SW480 (cell line): ENCODE measurements around the gene RBMS3.
"Not testable (repeated sequence)": the region's sequence is repeated elsewhere in the genome, so short reads cannot be mapped to it uniquely, and the experiment has no call there.

Source experiments
- DNase-seq: peaks from one replicate; pipeline ENCODE4 v3.0.0-alpha.2; 2016; ENCODE audit warnings: low spot score

RBMS3 gene

DNA sequence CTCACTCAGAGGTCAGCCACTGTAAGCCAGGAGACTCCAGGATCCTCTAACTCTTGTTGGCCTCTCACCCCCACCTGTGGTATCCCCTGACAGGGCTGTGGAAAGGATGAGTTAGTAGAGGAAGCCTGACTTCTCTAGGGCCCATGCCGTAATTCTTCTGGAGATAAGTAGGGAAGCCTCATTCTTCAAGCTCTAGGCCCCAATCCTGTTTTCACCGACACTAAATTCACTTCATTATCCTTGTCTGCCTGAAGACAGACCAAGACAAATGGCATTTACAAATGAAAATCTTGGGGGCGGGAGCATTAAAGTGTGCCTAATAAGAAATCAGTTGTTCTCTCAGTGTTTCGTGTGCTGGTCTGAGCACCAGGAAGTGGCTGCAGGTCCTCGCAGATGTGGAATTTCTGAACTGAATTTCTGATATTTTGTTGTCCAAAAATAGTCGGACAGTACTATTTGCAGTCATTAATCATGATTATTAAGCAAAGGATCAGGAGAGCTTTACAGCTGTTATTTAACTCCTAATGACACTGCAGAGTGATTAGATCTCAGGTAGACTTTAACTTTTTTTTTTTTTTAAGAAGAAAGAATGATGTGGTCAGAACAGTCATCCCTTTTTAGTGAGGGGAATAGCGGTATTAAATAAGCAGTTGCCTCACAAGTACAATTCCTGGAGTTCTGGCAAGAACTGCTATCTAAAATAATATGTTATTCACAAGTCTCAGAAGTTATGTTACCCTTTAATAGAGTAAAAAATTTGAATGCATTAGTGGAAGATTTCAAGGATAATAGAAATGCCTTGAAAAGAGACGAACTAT, 58.4 kb downstream of the RBMS3 start:
- DNase-seq, result no peak

DNA sequence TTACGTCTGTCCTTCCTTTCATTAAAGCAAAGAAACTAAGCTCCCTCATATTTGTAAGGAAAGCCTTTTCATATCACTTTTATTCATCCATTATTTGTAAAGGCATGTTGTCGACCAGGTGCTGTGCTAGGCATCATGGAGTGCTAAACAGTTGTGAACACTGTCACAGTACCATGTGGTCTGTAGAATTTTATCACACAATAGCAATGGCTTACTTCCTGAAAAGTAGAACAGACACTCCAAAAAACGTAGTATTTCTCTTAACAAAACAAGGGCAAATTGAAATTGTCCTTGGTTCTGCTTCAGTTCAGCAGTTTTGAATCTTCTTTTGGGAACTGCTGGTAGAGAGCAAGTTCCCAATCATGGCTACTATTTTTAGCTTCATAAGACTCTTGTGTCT, 63.3 kb downstream of the RBMS3 start:
- DNase-seq, result no peak

DNA sequence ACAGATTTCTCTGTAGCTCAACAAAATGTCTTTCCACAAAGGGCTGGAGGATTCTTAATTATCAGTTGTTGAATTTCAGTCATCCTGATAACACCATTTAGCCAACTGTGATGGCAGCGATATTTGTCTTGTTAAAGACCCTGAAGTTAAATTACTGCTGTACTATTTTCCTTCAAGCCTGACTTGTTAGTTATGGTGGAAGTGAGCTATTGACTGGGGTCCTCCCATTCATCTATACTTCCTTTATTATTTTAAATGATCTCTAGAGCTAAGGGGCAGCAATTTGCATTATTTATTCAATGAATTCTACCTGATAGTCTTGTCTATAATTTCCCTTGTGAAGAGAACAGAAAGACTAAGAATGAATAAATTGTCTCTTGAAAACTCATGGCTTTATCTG, 64.1 kb downstream of the RBMS3 start:
- no peak for DNase-seq

DNA sequence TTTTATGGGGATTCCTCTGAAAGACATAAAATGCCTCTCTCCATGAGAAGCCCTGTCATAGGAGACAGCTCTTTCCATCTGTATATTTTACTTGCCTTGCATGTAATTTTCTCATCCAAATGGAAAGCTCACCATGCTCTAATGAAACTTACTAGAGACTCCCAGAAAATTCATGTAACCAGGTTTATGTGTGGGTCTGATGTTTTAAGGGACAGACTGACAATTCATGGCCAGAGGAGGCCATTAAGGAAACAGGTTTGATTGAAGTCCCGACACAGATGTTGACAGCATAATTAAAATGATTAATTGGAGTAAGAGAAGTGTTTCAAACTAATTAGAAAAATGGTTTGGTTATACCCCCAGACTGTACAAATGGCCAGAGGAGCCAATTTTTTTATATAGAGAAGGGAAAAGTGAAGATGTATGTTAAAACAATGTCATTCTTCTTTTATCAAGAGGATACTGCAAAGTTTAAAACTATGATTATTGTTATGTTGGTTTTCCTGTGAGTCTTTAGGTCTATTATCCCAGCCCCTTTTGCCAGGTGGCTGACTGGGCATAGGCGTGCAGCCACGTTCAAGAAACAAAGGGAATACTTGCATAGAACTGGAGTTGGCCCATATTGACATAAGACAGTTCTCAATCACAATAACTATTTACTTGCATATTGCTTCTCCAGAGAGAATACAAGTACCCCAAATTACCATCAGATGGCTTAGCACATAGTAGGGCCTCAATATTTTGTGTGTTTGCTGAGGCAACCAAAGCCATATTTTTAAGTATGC, 64.8 kb downstream of the RBMS3 start:
- no peak for DNase-seq

DNA sequence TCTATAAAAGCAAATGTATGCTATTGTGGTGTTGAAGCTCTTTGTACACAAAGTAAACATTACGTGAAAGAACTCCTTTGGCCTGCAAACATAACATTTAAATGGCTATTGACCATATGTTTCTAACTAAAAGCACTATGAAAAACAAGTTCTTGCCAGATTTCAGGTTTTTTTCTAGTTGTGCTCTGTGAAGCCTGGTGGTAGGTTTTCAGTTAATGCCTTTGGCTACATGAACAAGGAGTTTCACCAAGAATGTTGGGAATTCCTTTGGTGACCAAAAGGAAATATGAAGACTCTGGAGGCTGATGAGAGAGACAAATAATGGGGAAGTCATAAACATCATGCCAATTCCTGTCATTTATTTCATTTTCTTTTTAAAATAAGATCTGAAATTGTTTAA, 66.0 kb downstream of the RBMS3 start:
- no peak for DNase-seq

DNA sequence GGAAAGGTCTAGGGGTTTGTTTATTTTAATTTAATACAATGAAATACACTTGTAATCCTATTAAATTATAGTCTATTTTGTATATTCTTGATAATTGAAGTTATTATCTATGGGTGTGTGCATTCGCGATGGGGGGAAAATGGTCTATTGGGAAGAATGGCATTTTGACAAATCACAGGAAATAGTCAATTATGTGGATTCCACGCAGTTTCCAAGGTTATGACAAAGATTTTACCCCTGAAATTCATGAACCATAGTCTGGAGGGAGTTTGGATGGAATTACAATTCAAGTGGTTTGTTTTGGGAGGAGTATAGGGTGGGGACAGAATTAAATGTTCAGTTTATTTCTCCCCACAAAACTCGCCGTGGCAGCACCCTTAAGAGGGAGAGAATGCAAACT, 66.5 kb downstream of the RBMS3 start:
- no peak for DNase-seq

DNA sequence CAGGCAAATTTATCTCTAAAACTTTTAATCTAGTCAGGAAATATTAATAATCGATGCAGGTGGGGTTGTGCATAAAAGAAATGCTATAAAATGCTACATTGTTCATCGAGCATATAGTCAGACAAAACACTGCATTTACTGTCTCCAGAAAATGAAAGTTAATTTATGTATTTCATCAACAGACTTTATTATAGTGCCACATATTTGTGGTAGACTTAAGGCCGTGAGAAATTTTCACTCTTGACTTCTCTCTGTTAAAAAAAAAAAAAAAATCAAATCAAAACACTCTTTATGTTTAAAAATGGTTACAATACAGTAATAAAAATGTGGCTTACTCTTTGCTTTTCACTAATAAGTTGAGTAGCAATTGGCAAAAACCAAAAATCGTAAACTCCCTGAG, 67.4 kb downstream of the RBMS3 start:
- DNase-seq, result no peak

DNA sequence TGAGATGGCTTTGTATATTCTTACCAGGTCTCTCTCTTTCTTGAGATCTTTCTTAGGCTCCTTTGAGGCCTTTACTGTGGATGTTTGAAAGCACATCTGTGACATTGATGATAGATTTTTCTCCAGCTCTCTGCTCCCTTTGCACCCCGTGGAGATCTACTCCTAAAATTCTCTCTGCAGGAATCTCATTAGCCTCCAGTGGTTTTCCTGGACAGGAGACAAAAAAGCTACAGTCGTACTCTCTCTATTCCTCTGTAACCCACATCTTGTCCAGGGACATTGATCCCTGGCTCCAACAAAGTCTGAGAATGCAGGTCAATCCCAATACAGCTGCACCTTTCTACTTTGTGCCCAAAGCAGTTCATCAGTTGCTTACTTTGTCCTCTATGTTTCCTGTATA, 68.2 kb downstream of the RBMS3 start:
- no peak for DNase-seq

DNA sequence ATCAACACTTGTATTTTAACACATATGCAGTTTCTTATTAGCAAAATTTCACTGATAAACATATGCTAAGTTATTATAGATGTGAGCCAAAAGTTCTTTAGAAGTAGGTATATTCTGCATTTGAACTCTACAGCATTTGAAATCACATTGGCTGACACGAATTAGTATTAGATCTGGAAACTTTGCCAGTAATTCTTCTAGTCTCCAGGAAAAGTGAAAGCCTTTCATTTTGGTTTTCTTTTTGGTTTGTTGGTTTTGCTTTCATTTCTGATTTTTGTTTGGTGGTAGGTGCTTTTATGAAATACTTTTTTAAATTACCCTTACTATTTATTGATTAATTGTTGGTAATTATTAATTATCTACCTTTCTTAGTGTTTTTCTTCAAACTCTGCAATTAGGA, 72.9 kb downstream of the RBMS3 start:
- DNase-seq, result no peak

DNA sequence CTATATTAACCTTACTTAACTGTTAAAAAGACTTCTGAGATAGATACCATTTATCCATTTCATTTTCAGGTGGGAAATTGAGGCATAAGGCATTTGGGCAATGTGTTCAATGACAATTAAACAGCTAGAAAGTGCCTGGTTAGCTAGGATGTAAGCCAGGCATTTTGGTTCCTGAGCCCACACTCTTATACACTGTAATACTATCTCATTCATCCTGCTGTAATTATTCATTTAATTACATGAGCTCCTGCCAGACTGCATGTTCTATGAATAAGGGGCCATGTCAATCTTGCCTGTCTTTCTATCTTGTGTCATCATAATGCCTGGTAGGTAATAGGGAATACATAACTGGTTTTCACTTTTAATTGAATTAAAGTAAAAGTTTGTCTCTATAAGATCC, 74.0 kb downstream of the RBMS3 start:
- DNase-seq, result no peak

DNA sequence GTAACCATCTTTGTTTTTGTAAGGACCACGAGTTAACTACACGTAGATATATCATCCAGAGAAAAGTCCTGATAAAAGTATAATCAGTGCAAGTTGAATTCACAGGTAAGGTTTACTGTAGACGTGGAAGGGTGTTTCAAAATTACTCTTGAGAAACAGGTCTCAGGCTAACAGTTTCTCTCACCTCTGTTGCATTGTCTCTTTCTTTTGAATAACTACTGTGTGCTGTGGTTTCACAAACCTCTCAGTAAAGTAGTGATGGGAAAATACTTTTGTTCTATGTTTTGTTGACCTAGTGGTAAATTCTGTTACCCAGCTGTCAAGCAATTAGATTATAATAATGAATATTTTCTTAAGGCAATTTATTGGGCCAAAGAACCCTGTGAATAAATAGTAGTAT, 75.2 kb downstream of the RBMS3 start:
- no peak for DNase-seq

DNA sequence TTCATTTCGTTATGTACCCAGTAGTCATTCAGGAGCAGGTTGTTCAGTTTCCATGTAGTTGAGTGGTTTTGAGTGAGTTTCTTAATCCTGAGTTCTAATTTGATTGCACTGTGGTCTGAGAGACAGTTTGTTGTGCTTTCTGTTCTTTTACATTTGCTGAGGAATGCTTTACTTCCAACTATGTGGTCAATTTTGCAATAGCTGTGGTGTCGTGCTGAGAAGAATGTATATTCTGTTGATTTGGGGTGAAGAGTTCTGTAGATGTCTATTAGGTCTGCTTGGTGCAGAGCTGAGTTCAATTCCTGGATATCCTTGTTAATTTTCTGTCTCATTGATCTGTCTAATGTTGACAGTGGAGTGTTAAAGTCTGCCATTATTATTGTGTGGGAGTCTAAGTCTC, 79.4 kb downstream of the RBMS3 start:
- not testable (repeated sequence) for DNase-seq

DNA sequence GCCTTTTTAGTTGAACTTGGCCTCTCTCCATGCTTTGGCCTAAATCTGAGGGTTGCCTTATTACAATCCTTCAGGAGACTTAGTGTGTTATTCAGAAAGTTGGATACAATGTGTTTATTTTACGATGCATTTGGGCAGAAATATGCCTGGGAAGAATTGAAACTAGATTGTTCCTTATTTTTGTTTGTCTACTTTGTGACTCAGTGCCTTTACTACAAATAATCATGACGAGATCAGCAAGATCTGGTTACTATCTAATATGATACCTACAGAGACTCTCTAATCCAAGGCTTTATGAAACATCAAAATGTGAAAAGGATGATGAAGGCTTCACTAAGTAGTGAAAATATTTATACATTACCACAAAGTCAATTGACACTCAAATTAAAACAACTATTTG, 82.2 kb downstream of the RBMS3 start:
- DNase-seq, result no peak

DNA sequence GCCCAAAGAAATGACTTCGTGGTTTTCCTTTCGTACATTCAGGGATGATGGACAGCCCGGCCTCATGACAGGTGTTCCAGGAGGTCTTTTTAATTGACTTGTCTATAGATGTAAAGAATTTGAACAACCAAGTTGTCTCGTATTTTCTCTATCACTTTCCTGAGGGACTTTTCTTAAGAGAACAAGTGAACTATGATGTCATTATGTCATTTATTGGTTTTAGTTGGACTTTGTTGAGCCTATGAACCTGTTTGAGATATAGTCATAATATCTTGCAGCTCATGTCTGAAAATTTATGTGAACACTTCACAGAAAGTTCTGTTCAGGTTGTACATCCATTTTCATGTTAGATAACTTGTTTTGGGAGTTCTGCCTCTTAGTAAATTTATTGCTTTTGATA, 89.2 kb downstream of the RBMS3 start:
- DNase-seq, result no peak

DNA sequence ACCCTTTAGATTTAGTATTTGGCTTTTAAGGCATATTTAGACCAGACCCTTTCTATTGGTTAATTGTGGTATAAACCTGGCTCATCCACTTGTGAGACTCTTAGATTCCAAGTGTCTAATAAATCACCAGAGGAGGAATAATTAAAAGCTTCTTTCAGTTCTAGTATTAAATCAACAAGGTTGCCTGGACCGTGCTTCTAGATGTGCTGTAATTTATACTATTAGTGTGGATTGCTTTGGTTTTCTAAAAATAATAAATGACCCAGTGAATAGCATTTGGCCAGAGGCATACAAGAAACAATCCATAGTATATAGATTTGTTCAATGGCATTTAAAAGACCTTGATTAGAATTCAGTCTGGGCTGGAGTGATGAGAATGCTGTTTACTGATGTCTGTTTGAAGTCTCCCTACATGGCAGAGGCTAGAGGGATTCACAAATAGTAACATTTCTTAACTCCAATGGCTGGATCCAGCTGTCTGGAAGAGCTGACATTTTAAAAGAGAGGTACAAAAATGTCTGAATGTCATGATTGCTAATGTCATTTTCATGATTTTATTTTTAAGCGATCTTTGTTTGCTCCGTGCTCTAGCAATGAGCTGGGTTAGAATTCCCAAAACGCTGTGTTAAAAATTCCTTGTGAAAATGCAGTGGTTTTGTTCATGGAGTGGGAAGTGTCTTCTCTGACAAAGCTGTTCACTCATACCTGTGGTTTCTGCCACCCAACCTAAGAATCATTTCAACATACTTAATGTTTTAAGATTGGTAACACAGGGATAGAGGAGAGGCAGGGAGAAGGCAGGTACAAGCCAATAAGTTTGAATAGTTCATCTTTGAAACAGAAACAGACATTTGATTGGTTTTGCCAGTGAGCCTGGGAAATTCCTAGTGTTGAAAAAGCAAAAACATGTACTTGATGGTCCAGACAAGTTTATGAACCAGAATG, 89.9 kb downstream of the RBMS3 start:
- no peak for DNase-seq

DNA sequence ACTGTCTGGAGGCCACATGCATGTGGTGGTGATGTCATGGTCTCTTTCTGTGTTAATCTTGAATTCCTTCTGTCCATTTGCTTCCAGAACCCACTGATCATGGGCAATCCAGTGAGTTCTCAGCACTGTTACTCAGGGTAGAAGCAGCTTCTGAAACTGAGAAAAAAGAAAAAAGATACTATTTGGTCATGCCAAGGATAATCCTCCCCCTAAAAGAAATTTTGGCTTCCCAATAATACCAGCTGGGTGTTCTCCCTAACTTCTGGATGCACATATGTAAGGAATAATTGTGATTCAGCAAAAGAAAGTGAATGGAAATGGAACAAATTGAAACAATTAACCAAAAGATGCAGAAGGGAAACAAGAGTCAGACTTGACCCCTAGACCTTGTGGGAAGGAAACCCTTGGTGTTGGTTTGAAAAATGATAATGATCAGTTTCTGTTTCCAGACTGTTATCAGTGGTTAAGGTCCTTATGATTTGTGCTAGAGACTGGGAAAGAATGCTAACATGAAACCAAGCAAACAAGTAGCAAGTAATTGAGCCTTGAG, 92.3 kb downstream of the RBMS3 start:
- DNase-seq, result no peak

DNA sequence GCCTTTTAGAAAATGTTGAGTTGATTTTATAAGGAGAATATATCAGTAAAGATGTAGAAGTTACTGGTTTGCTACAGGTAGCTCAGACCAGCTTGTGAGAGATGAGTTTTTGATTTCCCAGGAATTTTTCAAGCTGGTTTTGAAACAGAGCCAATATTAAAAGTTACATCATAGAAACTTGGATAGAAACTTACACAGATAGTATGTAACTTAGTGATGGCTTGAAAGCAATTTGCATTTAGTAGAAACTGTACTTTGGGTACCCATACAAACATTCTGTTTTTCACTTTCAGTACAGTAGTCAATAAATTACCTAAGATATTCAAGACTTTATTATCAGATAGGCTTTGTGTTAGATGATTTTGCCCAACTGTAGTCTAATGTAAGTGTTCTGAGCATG, 93.4 kb downstream of the RBMS3 start:
- no peak for DNase-seq

DNA sequence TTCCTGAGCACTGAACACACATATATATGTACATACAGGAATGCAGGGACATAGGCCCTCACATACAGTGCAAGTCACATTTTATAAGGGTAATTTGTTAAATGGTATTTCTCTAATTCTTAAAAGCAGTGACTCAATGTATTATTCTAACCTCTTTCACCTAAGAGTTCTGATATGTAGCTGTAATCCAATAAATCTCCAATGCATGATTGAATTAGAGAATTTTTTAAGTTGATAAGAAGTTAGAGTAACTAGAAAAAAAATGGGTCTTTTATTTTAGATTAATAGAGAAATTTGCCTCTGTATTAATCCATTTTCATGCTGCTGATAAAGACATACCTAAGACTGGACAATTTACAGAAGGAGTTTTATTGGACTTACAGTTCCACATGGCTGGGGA, 98.2 kb downstream of the RBMS3 start:
- DNase-seq, result no peak

DNA sequence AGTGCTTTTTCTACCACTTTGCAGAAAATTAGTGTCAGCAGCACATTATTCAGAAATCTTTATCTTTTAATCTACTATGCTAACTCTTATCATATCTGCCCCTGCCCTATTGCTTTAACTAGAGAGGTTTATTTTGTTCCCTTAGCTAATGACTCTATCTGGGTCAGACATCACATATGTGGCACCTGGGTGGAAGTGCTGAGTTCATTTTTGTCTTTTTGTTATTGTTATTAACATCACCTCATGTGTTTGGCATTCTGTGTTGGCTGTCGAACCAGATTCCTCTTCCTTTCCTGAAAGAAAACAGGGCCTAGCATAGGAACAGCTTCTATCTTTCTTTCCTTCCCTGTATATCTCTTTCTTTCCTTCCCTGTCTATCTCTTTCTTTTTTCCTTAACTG, 100.7 kb downstream of the RBMS3 start:
- no peak for DNase-seq

DNA sequence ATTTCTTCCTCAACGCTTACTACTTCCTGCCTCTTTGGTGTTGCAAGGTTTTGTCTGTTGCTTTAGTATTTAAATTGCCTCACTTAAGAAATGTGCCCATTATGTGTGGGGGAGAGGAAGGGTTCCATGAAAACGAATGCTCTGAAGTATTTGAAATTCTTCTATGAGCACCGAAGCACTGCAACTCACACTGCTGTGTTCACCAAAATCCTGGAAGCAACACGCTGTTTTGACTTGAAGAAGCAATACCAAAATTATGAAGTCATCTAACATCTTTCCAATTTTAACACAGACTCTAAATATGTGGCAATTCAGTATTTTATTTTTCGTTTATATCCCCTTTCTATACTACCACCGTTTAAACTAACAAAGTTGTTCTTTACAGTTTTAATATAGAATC, 101.5 kb downstream of the RBMS3 start:
- no peak for DNase-seq

DNA sequence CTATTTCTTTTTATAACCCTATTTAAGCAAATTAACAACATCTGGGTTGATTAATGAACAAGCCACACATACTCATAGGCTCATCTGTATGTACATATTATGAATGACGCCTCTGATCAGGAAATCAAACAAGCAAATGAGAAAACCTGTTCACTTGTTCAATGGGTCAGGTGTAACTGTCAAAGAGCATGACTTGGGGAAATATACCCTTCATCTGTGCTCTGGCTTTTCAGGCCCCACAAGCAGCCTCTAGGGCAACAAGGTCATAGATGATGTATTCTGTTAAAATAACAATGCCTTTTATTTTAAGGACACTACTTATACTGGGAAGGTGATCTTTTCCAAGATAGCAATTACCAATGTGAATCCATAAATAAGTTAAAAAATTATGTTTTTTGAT, 102.0 kb downstream of the RBMS3 start:
- DNase-seq, result no peak

DNA sequence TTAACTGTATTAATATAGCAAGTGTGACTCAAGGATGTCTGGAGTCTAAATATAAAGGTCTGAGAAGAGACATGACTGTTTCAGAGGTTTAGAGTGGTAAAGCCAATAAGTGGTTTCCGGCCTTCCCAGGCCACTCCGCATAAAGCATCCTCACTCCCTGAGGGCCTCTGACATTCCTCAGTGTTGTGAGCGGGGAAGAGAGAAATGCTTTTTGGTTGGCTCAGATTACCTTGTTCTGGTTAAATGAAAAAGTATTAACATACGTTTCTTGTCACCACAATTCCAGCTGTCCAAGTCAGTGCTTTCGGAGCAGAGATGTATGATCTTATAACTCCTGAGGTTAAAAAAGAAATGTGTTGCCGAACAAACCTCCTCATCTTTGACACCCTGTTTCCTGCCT, 103.8 kb downstream of the RBMS3 start:
- no peak for DNase-seq
